ENCODE results near the gene FAM171A2.
"Not testable (repeated sequence)": the region's sequence is repeated elsewhere in the genome, so short reads cannot be mapped to it uniquely, and the experiment has no call there.

FAM171A2 gene

DNA sequence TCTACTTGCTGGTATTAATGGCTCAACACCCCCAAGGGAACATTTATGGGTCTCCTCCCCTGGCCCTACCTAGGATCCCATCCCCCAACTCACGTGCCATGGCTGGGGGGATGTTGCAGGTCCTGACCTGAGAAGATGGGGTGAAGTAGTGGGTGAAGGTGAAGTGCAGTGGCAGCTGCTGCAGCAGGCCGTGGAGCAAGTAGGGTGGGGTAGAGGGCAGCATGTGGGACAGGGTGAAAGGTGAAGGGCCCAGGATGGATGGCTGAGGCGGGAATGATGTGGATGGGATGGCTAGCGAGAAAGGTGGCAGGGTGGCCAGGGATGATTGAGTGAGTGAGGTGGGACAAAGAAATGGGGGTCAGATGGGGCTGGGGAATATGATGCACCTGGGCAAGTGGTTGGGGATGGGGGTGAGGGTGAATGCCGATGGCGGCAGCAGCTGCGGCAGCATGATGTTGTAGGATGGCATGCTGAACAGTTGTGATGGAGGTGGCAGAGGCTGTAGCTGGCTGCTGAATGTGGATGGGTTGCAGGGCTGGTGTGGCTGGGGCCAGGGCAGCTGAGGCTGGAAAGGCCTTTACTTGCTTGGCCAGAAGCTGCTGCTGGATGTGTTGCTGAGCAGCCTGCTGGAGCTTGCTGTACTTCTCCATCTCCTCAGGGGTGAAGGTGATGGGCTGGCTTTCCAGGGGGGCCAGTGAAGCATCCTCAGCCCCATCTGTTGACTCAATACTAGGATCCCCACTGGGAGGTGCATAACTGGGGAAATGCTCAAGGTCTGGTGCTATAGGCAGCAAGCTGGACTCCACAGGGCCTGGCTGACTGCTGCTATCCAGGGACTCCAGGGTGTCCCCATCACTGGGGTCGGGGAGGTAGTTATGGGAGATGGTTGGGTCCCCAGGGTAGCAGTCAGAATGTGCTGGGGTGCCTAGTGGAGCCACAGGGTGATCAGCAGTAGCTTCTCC, 34.1 kb upstream of the FAM171A2 start:
- H3K27ac ChIP-seq, result no peak overlapping the region
- TF ChIP-seq ZFX (IDR thresholded peaks at IDR 0.05; ENCODE audit: borderline replicate concordance), result no peak
- TF ChIP-seq, protein P1, sequence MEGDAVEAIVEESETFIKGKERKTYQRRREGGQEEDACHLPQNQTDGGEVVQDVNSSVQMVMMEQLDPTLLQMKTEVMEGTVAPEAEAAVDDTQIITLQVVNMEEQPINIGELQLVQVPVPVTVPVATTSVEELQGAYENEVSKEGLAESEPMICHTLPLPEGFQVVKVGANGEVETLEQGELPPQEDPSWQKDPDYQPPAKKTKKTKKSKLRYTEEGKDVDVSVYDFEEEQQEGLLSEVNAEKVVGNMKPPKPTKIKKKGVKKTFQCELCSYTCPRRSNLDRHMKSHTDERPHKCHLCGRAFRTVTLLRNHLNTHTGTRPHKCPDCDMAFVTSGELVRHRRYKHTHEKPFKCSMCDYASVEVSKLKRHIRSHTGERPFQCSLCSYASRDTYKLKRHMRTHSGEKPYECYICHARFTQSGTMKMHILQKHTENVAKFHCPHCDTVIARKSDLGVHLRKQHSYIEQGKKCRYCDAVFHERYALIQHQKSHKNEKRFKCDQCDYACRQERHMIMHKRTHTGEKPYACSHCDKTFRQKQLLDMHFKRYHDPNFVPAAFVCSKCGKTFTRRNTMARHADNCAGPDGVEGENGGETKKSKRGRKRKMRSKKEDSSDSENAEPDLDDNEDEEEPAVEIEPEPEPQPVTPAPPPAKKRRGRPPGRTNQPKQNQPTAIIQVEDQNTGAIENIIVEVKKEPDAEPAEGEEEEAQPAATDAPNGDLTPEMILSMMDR (IDR thresholded peaks at IDR 0.05), result no peak

DNA sequence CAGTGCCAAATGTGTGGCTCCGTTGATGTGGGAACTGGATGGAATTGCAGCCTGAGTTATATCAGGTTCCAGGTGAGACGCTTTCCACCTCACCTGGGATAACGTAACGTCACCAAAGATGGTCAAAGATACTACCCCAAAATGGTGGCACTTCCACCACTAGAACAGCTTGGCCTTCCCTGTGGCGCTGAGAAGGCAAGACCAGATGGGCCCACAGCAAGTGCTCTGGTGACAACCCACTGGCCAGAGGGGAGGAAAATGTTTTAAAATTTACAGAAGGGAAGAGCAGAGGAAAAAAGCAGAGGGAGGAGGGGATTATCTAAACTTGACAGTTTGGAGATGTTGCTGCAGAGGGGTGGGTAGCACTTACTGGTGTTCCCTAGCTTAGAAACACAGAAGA, 33.3 kb upstream of the FAM171A2 start:
- no peak overlapping the region for H3K27ac ChIP-seq
- TF ChIP-seq, protein P1 (IDR thresholded peaks at IDR 0.05), result no peak
- no peak for TF ChIP-seq ZFX (IDR thresholded peaks at IDR 0.05; ENCODE audit: borderline replicate concordance)

DNA sequence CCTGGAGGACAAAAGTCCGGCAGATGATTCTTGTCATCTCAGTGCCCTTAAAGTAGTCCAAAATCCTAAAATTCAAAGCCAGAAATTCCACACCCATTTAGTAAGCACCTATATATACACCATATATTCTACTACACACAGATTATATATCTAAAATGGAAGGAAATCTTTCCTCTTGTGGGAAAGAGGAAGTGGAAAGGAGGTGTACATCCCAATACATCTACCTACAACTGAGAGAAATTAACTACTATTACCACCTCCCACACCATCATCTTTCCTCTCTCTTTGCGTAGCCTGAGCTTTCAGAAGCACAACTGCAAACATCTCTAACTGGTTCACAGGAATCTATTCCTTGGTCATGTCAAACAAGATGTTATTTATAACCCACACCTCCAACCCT, 31.2 kb upstream of the FAM171A2 start:
- no peak overlapping the region for H3K27ac ChIP-seq
- TF ChIP-seq, protein P1 (IDR thresholded peaks at IDR 0.05), result no peak
- no peak for TF ChIP-seq ZFX (IDR thresholded peaks at IDR 0.05; ENCODE audit: borderline replicate concordance)

DNA sequence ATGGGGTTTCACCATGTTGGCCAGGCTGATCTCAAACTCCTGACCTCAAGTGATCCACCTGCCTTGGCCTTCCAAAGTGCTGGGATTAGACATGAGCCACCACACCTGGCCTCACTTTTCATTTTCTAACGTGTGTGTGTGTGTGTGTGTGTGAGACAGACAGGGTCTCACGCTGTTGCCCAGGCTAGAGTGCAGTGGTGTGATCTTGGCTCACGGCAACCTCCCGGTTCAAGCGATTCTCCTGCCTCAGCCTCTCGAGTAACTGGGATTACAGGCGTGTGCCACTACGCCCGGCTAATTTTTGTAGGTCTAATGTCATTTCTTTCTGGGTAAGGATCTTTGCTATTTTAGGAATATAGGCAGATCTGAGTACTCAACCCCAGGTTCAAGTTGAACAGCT, 30.5 kb upstream of the FAM171A2 start:
- H3K27ac ChIP-seq, result not testable (repeated sequence)

DNA sequence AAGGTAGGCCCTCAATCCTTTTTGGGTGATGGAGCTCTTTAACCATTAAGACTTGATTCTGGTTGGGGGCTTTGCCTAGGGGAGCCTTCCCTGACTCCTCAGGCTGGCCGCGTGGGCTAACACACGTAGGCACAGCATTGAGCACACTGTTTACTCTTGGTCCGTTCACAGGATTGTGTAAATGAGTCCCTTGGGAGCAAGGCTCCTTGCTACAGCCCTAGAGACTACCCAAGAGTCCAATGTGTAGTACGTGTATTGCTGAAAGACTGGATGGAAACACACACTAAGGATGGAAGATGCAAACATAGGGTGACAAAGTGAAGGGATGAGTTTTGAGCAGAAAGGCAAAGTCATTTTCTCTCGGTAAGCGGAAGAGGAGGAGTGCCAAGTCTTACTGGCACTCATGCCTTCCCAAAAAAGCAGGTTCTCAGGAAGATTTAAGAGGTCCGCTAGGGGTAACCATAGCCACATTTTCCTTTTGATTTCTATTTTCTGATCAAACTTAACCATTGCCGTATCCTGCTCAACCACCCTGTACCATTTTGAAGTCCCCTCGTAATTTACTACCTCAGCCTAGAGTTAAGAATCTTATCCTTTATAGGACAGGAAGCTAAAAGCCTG, 26.7 kb upstream of the FAM171A2 start:
- TF ChIP-seq ZFX (IDR thresholded peaks at IDR 0.05; ENCODE audit: borderline replicate concordance), result no peak
- TF ChIP-seq, protein P1 (IDR thresholded peaks at IDR 0.05), result no peak
- no peak overlapping the region for H3K27ac ChIP-seq

DNA sequence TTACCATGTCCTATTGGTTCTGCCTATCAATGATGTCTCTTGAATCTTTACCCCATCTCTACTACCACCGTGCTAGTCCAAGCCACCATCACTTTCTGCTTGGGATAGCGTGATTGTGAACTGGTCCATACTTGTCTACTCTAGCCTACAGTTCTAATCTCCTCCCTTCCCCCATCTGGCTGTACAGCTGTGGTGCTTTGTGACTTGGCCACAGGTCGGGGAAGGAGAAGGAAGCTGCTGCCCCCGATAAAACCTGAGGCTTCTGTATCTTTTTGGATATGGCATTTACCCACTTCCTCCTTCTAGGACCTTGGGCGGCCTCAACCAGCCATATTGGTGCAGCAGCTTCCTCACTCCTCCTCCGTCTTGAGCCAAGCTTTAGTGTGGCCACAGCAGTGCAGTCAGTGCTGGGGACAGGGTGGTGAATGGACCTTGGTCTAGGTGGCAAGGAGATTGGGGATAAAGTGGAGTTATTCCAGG, 26.1 kb upstream of the FAM171A2 start:
- TF ChIP-seq ZFX (IDR thresholded peaks at IDR 0.05; ENCODE audit: borderline replicate concordance), result no peak
- TF ChIP-seq, protein P1 (IDR thresholded peaks at IDR 0.05), result no peak
- H3K27ac ChIP-seq, result no peak overlapping the region

DNA sequence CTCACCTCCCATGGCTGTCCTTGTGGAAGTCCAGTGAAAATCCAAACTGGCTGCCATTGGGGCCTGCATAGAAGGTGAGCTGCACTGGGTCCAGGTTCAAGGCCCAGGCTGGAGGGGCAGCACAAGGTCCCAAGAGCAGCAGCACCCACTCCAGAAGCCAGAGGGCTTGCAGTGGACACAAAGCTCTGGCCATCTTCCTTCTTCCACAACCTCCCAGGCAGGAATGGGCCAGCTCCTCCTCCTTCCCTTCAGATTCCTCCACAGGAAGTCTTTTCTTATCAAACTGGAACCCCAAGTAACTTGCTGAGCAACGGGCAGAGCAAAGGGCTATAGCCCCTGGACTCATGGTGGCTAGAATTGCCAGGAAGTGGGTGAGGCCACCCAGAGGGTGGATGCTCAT, 25.6 kb upstream of the FAM171A2 start, which contains the start of gene ITGA2B:
TSS of gene ITGA2B (minus strand) at position 369 of the 400 bp plus-strand sequence. CDS start at position 193, 176 bp downstream.
- no peak within 1 kb of the TSS for H3K27ac ChIP-seq
- TF ChIP-seq, protein P1 (IDR thresholded peaks at IDR 0.05), result no peak
- TF ChIP-seq ZFX (IDR thresholded peaks at IDR 0.05; ENCODE audit: borderline replicate concordance), result no peak
